Fibroblast of villous mesenchyme (primary cell): Measurements from ENCODE around the gene ANAPC4. TPM values are rescaled to one million over a fixed set of nuclear protein-coding genes. Genes with fewer than 3 reads are reported as not detected.

Experiments used
- DNase-seq: peaks from one replicate; pipeline ENCODE4 v3.0.0-alpha.2; 2010; ENCODE audit warnings: low read depth
- H3K4me3 ChIP-seq: 2 replicates; pipeline ENCODE4 v1.5.1; 2011; ENCODE audit warnings: low read depth, mild to moderate bottlenecking, low read length
- total RNA-seq: library from RNA; depleted of rRNA; stranded (reverse); fragments of >200 nt; gene quantifications from 2 replicates; pipeline ENCODE4 v1.2.3, GENCODE V29; 2012
- TF ChIP-seq, protein P1 (sequence below): IDR thresholded peaks from 2 replicates; pipeline ENCODE4 v1.5.1; 2012; ENCODE audit warnings: low read depth, mild to moderate bottlenecking, low read length; ENCODE audit not compliant: insufficient read depth

ANAPC4 gene
- total RNA-seq, 1 donor, result 27.6 TPM

DNA sequence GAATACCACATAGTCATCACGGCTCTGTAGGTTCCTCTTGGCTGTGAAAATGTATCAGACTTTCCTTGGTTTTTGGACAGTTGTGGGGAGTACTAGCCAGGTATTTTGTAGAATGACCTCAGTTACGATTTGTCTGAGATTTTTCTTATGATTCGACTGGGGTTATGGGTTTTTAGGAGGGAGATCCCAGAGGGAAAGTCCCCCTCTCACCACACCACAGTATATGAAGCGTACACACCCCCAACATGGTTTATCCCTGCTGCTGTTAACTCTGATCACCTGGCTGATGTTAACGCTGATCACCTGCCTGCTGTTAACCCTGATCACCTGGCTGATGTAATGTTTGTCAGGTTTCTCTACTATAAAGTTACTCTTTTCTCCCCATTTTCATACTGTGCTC is 72.6 kb downstream of the ANAPC4 start:
- TF ChIP-seq, protein P1, sequence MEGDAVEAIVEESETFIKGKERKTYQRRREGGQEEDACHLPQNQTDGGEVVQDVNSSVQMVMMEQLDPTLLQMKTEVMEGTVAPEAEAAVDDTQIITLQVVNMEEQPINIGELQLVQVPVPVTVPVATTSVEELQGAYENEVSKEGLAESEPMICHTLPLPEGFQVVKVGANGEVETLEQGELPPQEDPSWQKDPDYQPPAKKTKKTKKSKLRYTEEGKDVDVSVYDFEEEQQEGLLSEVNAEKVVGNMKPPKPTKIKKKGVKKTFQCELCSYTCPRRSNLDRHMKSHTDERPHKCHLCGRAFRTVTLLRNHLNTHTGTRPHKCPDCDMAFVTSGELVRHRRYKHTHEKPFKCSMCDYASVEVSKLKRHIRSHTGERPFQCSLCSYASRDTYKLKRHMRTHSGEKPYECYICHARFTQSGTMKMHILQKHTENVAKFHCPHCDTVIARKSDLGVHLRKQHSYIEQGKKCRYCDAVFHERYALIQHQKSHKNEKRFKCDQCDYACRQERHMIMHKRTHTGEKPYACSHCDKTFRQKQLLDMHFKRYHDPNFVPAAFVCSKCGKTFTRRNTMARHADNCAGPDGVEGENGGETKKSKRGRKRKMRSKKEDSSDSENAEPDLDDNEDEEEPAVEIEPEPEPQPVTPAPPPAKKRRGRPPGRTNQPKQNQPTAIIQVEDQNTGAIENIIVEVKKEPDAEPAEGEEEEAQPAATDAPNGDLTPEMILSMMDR, result no peak
- no peak for DNase-seq
- H3K4me3 ChIP-seq, result no peak overlapping the region

DNA sequence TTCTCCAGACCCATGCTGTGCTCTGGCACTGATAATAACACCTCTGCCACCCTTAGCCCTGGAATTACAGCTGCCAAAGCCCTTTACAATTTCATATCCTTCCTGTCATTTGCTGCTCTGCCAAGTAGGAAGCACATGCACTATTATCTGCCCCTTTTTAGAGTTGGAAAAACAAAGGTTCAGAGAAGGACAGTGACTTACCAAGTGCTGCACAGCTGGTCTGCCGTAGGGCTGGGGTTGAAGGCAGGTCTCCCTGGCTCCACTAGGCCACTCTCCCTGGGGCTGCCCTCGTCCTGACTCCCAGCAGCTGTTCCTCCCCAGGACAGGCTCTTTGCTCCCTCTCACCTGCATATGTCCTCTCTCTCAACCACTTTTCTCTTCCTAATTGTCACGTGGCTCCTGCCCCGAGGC is 73.4 kb downstream of the ANAPC4 start:
- no peak overlapping the region for H3K4me3 ChIP-seq
- TF ChIP-seq, protein P1, result no peak
- no peak for DNase-seq

DNA sequence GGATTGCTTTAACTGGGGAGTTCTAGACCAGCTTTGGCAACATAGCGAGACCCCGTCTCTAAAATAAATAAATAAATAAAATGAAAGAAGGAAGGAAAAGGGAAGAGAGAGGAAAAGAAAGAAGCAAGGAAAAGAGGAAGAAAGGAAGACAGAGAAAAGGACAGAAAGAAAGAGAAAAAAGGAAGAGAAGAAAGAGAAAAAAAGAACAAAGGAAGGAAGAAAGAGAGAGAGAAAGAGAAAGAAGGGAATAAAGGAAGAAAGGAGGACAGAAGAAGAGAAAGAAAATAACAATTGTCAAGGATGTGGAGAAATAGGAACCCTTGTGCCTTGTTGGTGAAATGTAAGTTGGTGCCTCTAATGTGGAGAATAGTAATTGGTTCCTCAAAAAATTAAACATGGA is 74.6 kb downstream of the ANAPC4 start:
- TF ChIP-seq, protein P1, result no peak
- no peak overlapping the region for H3K4me3 ChIP-seq
- DNase-seq, result no peak

DNA sequence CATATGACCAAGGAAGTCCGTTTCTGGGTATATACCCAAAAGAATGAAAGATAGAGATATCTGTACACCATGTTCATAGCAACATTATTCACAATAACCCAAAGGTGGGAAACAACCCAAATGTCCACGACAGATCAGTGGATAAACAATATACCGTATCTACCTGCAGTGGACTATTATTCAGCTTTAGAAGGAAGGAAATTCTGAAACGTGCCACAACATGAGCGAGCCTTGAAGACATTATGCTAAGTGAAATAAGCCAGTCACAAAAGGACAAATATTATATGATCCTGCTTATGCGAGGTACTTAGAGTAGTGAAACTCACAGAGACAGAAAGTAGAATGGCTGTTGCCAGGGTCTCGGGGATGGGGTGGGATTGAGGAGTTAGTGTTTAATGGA is 75.0 kb downstream of the ANAPC4 start:
- no peak for DNase-seq
- TF ChIP-seq, protein P1, result no peak
- no peak overlapping the region for H3K4me3 ChIP-seq

DNA sequence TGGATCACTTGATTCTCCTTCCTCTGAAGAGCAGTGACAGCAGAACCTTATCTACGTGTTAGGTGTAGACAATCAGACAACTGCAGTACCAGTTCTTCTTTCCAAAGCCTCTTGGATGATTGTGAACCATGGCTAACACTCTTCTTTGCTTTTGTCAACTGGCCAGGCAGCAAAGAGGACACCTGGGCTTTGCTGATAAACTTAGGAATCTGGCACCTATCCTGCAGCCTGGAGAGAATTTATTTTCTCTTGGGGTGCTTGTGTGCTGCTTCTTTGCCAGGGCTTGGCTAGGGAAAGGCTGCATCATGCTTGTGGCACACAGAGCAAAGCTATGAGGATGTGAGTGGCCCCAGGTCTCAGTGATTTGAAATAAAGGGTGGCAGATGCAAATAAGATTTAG is 77.4 kb downstream of the ANAPC4 start:
- no peak overlapping the region for H3K4me3 ChIP-seq
- TF ChIP-seq, protein P1, result no peak
- no peak for DNase-seq

GRCh38 chr4:25457053-25457715 is 80.1 kb downstream of the ANAPC4 start:
- H3K4me3 ChIP-seq, result no peak overlapping the region
- peak; percentile 81 for DNase-seq
- TF ChIP-seq, protein P1, result no peak
